DND-41 (cell line): ENCODE measurements around the gene SIGLEC1.

ENCODE experiments used
- CTCF ChIP-seq: IDR thresholded peaks from 2 replicates; pipeline ENCODE4 v1.5.1; 2012; ENCODE audit warnings: borderline replicate concordance, low read length, moderate library complexity, mild to moderate bottlenecking; ENCODE audit not compliant: poor library complexity, severe bottlenecking; ENCODE audit errors: extremely low read depth
- EZH2 ChIP-seq: IDR thresholded peaks from 3 replicates; pipeline ENCODE4 v1.6.1; 2012; ENCODE audit warnings: borderline replicate concordance, low read depth, mild to moderate bottlenecking, moderate library complexity, low read length, inconsistent platforms; ENCODE audit not compliant: severe bottlenecking

- no peak for TF ChIP-seq CTCF
- TF ChIP-seq EZH2 = no peak
These were observed 48.4 kb upstream of the SIGLEC1 start for GRCh38 chr20:3760655-3761348.
